PFSK-1 (cell line): ENCODE results near the gene RHO.

Source experiments
- FOXP2 ChIP-seq: optimal IDR thresholded peaks from 2 replicates; pipeline ENCODE3; 2011; ENCODE audit warnings: borderline replicate concordance, control low read depth, inconsistent platforms; ENCODE audit not compliant: insufficient read depth; ENCODE audit errors: extremely low read length, extremely low read depth
- POLR2AphosphoS5 ChIP-seq: IDR thresholded peaks from 2 replicates; pipeline ENCODE4 v1.6.1; 2012; ENCODE audit warnings: low read depth, mild to moderate bottlenecking, control low read depth, low read length, moderate library complexity
- SIN3A ChIP-seq: IDR thresholded peaks from 2 replicates; pipeline ENCODE4 v1.6.1; 2012; ENCODE audit warnings: mild to moderate bottlenecking, low read length, moderate library complexity, borderline replicate concordance; ENCODE audit not compliant: insufficient read depth
- TAF1 ChIP-seq: IDR thresholded peaks from 2 replicates; pipeline ENCODE4 v1.6.1; 2012; ENCODE audit warnings: low read length, control low read depth, borderline replicate concordance; ENCODE audit not compliant: insufficient read depth
- TF ChIP-seq, protein P1 (sequence below), 2 experiments: IDR thresholded peaks; 2 replicates each; pipeline versions ENCODE4 v1.6.1 to v1.8.0; 2011 to 2012; ENCODE audit warnings: low read depth in 2 of 2, low read length in 2 of 2, control low read depth in 1 of 2, inconsistent platforms in 1 of 2, mild to moderate bottlenecking in 1 of 2, moderate library complexity in 1 of 2; ENCODE audit not compliant: insufficient read depth in 1 of 2

RHO gene

DNA sequence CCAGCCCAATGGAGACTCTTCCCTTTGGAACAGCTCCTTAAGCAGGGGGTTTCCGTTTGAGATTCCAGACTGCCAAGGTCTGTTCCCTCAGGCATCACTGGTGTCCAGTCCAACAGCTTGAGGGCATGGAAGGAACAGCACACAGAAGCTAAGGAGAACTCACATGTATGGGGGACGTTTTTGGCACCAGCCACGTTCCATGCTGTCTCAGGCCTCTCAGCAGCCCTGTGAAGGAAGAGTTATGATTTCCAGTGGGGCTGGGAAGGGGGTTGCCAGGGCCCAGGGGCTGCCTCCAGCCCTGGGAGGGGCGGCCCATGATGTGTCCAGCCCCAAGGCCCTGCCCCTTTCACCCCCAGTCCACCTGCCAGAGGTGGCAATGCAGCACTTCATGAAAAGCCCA lies 7.5 kb upstream of the RHO start:
- TF ChIP-seq SIN3A (no peak), FOXP2 (no peak), POLR2AphosphoS5 (no peak), TAF1 (no peak)
- TF ChIP-seq, protein P1, sequence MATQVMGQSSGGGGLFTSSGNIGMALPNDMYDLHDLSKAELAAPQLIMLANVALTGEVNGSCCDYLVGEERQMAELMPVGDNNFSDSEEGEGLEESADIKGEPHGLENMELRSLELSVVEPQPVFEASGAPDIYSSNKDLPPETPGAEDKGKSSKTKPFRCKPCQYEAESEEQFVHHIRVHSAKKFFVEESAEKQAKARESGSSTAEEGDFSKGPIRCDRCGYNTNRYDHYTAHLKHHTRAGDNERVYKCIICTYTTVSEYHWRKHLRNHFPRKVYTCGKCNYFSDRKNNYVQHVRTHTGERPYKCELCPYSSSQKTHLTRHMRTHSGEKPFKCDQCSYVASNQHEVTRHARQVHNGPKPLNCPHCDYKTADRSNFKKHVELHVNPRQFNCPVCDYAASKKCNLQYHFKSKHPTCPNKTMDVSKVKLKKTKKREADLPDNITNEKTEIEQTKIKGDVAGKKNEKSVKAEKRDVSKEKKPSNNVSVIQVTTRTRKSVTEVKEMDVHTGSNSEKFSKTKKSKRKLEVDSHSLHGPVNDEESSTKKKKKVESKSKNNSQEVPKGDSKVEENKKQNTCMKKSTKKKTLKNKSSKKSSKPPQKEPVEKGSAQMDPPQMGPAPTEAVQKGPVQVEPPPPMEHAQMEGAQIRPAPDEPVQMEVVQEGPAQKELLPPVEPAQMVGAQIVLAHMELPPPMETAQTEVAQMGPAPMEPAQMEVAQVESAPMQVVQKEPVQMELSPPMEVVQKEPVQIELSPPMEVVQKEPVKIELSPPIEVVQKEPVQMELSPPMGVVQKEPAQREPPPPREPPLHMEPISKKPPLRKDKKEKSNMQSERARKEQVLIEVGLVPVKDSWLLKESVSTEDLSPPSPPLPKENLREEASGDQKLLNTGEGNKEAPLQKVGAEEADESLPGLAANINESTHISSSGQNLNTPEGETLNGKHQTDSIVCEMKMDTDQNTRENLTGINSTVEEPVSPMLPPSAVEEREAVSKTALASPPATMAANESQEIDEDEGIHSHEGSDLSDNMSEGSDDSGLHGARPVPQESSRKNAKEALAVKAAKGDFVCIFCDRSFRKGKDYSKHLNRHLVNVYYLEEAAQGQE (IDR thresholded peaks at IDR 0.05; ENCODE audit: insufficient read depth in 1 of 2, low read depth in 2 of 2, low read length in 2 of 2) = no peak

- TF ChIP-seq SIN3A (no peak), FOXP2 (no peak), POLR2AphosphoS5 (no peak), TAF1 (no peak)
- TF ChIP-seq, protein P1 (IDR thresholded peaks at IDR 0.05; ENCODE audit: insufficient read depth in 1 of 2, low read depth in 2 of 2, low read length in 2 of 2) = no peak
These were observed 6.8 kb upstream of the RHO start for GRCh38 chr3:129521611-129522010.

GRCh38 chr3:129522953-129523352 lies 5.5 kb upstream of the RHO start:
- no peak for TF ChIP-seq SIN3A
- no peak for TF ChIP-seq FOXP2
- no peak for TF ChIP-seq POLR2AphosphoS5
- TF ChIP-seq TAF1 = no peak
- TF ChIP-seq, protein P1 (IDR thresholded peaks at IDR 0.05; ENCODE audit: insufficient read depth in 1 of 2, low read depth in 2 of 2, low read length in 2 of 2) = no peak

DNA sequence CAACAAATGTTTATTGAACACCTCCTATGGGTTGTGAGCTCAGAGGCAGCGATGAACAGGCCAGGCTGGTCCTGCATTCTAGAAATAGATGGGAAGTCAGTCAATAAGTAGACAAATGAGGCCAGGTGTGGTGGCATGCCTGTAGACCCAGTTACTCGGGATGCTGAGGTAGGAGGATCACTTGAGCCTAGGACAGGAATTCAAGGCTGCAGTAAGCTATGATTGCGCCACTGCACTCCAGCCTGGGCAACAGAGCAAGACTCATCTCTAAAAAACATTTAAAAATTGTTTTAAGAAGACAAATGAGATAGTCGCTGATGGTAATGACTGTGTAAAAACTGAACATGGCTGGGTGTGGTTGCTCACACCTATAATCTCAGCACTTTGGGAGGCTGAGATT lies 4.4 kb upstream of the RHO start:
- TF ChIP-seq, protein P1 (IDR thresholded peaks at IDR 0.05; ENCODE audit: insufficient read depth in 1 of 2, low read depth in 2 of 2, low read length in 2 of 2) = no peak
- TF ChIP-seq SIN3A = no peak
- TF ChIP-seq TAF1 = no peak
- no peak for TF ChIP-seq POLR2AphosphoS5
- TF ChIP-seq FOXP2 = no peak

DNA sequence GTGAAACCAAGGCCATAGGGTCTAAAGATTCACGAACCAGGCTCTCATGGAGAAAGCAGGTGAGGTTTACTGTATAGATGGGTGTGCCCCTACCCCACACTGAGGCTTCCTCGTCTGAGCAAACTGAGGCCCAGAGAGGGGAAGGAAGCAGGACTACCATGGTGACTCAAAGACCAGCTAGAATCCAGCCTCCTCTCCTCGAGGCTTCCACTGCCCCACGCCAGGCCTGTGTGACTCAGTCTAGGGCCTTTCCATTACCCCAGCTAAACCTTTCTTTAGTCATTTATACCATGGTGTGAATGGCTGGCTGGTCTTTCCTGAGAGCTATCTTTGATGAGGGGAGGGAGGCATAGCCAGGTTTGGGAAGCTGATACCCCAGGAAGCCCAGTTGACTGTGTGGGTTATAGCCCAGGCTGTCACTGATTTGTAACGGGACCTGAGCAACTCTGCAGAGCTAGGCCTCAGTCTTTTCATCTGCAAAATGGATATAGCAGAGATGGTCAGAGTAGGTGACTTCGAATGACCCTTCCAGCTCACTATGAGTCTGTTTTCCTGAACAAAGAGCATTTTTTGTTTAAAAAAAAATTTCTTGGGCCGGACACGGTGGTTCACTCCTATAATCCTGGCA lies 3.0 kb upstream of the RHO start:
- TF ChIP-seq FOXP2 (no peak), SIN3A (no peak), POLR2AphosphoS5 (no peak), TAF1 (no peak)
- TF ChIP-seq, protein P1 (IDR thresholded peaks at IDR 0.05; ENCODE audit: insufficient read depth in 1 of 2, low read depth in 2 of 2, low read length in 2 of 2) = no peak
